GM18867 (cell line): ENCODE measurements around the gene IGFBP1.
A peak's percentile ranks its signal among the peaks of the same experiment; 100 is the strongest.
"Not testable (repeated sequence)": the region's sequence is repeated elsewhere in the genome, so short reads cannot be mapped to it uniquely, and the experiment has no call there.

Experiments
- ATAC-seq: cut with Tn5 transposase; IDR thresholded peaks from one replicate; pipeline ENCODE4 v1.9.1; 2021; ENCODE audit warnings: mild to moderate bottlenecking, moderate library complexity; ENCODE audit not compliant: unreplicated experiment

The IGFBP1 gene

GRCh38 chr7:45888185-45888992 lies at the start of gene IGFBP1:
Gene IGFBP1, plus strand, starts transcription at chr7:45888488. Its CDS starts 165 bp downstream, at chr7:45888653.
- no peak for ATAC-seq

GRCh38 chr7:45838852-45839251 lies 49.4 kb upstream of the IGFBP1 start:
- not testable (repeated sequence) for ATAC-seq

DNA sequence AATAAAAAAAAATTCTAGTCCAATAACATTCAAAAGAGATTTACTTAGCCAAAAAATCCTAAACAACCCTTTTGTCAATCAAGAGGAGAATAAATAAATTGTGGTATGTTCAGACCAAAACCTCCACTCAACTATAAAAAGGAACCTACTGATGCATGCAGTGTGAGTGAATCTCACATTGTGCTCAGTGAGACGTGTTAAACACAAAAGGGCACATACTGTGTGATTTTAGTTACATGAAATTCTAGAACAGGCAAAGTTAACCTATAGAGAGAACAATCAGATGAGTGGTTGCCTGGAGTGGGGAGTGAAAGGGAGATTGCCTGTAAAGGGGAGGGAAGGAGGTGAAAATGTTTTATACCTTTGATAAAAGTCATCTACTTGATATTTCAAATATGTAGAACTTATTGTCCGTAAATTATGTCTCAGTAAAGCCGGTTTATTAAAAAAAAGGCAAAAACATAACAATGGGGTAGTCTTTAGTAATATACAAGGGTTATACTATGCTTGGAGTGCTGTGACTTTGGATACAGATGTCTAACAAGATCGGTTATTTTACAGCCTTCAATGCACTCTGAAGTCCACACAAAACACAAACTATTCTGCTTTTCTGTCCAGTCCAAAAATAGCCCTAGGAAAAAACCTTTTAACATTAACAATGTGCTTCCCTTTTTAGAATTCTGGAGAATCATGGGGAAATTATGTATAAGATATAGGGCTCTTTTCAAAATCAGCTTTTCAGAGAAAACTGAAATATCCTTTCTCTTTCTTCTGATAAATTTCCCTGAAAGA lies 46.2 kb upstream of the IGFBP1 start:
- ATAC-seq, result peak; percentile 79

DNA sequence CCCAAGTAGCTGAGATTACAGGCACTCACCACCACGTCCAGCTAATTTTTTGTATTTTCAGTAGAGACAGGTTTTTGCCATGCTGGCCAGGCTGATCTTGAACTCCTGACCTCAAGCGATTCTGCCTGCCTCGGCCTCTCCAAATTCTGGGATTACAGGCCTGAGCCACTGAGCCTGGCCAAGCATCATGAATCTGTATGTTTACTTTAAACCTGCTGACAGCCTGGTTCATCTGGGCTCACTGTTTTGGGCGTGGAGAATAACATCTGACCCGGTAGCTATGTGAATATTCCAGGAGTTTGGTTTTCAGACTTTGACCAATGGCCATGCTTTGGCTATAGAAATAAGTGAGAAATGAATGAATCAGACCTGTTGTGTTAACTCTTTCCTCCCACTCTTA lies 41.8 kb upstream of the IGFBP1 start:
- not testable (repeated sequence) for ATAC-seq

- not testable (repeated sequence) for ATAC-seq
These were observed 39.6 kb upstream of the IGFBP1 start for GRCh38 chr7:45848734-45849133.

- ATAC-seq, result not testable (repeated sequence)
These were observed 35.3 kb upstream of the IGFBP1 start for GRCh38 chr7:45852984-45853383.

DNA sequence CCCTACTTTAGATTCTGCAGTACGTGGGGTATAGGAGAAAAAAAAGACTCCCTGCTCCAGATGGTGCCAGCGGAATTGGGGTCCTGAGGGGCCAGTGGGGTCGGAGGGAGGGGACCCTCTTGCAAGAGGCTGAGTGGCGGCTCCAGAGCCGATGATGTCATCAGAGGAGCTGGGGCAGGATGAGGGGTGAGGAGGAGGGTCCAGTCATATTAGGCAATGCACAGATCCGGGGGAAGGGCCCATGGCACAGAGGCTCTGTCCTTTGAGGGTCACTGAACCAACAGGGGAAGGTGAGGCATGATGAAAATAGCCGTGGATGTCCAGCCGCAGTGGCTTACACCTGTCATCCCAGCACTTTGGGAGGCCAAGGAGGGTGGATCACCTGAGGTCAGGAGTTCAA lies 34.8 kb upstream of the IGFBP1 start:
- not testable (repeated sequence) for ATAC-seq

GRCh38 chr7:45855680-45856079 lies 32.6 kb upstream of the IGFBP1 start:
- not testable (repeated sequence) for ATAC-seq

DNA sequence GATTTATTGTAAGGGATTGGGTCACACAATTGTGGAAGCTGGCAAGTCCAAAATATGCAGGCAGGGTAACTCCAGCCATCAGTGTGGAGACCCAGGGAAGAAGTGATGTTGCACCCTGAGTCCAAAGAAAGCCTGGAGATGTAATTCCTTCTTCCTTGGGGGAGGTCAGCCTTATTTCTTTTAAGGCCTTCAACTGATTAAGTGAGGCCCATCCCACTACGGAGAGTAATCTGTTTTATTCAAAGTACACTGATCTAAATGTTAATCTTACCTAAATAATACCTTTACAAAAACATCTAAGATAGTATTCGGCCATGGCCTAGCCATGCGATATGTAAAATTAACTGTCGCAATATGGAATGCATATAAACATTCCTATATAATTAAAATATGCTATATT lies 31.4 kb upstream of the IGFBP1 start:
- ATAC-seq, result not testable (repeated sequence)

- ATAC-seq, result no peak
These were observed 24.6 kb upstream of the IGFBP1 start for GRCh38 chr7:45863715-45864114.

DNA sequence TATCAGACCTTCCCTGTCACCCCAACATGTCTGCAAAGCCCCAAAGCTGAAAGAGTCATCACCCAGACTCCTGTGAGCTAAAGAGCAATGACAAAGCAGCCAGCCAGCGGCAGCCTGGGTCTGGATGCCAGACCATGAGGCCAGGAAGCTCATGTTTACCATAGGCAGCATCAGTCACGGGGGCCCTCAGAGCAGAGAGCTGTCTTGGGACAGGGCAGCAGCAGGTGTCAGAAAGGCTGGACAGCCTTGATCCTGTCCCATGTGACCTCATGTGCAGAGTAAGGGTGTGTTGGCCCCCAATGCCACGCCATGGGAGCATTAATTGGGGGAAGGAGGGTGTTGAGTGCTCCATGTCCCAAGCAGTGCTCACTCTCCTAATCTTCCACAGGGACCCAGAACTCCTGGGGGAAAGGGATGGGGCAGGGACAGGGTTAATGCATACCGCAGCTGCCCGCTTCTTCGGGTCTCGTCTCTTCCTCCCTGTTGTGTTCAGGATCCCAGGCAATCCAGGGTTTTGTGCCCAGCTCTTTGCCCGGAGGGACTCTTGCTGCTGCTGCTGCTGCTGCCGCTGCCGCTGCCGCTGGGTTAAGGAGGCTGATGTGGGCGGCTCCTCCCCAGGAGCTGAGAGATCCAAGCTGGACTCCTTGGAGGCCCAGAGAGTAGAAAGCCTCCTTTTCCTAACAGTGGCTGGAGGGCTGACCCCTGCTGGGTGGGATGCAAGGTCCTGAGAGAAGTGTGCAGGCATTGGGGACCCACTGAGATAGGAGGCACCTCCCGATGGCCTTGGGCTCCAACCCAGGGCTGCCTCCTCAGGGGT lies 22.5 kb upstream of the IGFBP1 start:
- ATAC-seq, result no peak

GRCh38 chr7:45867471-45867870 lies 20.8 kb upstream of the IGFBP1 start:
- no peak for ATAC-seq

DNA sequence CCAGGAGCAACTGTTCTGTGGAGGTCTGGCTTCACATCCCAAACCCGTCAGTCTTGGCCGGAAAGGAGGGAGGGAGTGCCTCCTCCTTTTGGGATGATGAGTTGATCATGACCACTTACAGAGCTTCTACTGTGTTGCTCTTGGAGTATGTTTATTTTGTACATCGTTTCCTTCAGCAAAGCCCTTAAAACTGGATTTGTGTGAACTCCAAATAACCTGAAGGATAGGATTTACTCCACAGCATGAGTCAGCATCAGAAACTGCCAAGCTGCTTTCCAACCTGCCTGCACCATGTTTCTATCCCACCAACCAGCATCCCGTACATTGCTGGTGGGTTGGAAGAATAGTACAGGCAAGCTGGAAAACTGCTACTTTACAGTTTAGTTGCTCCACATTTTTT lies 18.9 kb upstream of the IGFBP1 start:
- no peak for ATAC-seq

DNA sequence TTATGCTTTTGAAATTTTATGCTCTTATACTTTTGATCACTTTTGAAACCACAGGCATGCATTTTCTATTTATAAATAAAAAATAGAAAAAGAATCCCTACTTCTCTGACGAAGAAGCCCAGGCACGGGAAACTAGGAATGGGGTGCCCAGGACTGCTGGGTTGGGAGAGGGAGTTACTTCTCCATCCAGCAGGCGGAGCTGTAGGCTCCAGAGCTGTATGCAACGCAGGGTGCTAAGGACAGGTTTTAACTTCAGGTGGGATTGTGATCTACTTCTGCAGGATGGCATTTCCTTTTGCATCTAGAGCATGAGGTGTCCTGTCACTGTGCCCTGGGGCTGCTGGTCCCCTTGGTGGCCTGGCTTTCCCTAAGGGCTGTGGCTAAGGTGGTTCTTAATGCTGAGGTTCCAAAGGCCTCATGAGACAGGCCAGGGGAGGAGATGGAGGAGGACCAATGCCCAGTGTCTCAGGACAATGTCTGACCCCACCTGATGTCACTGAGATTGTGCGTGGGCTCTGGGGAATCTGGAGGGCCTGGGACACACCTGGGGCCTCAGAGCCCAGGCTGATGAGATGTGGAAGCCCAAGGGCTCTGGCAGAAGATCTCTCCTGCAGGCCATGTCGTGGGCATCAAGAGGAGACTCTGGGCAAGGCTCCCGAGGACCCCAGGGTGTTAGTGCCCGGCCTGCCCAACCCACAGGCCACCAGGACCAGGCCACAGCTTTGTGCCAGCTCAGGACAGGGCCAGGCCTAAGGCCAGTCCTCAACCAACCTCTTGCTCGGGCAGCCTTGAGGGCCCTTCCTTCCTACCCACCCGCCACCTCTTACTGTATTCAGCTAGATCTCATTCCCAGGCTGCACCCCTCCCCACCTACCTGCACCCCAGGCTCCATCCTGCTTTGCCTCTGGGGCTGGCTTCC lies 15.9 kb upstream of the IGFBP1 start:
- ATAC-seq, result peak; percentile 66

- no peak for ATAC-seq
These were observed 15.3 kb upstream of the IGFBP1 start, which contains the start of gene CCDC201 for GRCh38 chr7:45873035-45873354. Gene CCDC201, minus strand, starts transcription at chr7:45873082. Its CDS starts 75 bp downstream, at chr7:45873007.

DNA sequence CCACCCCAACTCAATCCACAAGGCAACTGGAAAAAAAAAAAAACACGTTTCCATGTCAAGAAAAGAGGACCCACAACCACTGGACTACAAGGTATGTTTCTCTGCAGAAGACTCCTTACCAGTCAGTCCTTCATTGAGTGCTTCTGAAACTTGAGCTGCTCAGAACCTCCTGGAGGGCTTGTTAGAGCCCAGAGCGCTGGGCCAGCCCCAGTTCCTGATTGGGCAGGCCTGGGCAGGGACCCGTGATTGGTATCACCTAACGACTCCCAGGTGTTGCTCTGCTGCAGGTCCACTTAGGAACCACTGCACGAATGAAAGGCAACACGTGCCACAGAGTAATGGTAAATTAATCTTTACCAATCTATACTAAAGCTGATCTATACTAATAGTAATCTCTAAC lies 14.9 kb upstream of the IGFBP1 start:
- no peak for ATAC-seq

DNA sequence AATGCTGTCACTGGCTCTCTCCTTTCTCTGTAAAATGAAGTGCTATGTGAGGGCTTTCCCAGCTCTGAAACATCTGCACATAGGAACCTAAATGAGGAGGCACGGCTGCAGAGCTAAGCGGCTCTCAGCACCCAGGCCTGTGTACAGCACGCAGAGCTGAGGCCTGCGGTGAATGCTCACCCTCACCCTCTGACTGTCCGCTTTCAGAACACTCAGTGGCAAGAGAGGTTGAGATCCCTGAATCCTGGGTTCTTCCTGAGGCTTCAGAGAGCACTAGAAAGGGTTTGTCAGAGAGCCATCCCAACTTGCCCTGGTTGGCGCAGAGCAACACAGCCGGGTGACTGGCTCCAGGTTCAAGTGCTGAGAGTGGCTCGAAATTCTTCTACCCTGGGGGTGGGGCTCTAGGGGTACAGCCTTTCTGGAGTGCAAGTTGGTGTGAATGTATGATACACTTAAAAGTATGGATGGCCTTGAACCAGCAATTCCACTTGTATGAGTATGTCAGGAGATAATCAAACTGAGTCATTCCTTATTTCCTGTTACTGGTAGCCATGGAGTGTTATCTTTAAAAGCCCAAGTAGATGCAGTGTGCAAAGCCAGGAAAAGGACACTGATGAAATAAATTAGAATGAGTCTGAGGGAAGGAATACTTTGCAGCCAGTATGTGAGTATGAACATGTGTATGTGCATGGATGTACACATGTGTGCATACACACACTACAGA lies 13.7 kb upstream of the IGFBP1 start:
- no peak for ATAC-seq

GRCh38 chr7:45876519-45876918 lies 11.8 kb upstream of the IGFBP1 start:
- ATAC-seq, result no peak

DNA sequence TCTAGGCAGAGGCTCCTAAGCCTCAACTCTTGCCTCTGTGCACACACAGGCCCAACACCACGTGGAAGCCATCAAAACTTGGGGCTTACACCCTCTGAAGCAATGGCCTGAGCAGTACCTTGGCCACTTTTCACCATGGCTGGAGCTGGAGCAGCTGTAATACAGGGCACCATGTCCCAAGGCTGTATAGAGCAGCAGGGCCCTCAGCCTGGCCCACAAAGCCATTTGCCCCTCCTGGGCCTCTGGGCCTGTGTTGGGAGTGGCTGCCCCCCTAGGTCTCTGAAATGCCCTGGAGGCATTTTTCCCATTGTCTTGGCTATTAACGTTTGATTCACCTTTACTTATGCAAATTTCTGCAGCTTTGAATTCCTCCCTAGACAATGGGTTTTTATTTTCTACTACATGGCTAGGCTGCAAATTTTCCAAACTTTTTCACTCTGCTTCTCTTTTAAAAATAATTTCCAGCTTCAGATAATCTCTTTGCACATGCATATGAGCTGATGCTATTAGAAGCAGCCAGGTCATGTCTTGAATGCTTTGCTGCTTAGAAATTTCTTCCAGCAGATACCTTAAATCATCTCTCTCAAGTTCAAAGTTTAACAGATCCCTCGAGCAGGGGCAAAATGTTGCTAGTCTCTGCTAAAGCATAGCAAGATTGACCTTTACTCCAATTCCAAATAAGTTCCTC lies 9.7 kb upstream of the IGFBP1 start:
- ATAC-seq, result no peak
